Measurements from ENCODE around the gene PFKFB3. TPM values are rescaled to one million over a fixed set of nuclear protein-coding genes. Genes with fewer than 3 reads are reported as not detected.

The PFKFB3 gene
- total and polyA plus RNA-seq, 2 of the 13 experiments (the other 11 are each of a cell fraction or from before 2014, with no cell fraction given): 1.2 to 13.3 TPM

DNA sequence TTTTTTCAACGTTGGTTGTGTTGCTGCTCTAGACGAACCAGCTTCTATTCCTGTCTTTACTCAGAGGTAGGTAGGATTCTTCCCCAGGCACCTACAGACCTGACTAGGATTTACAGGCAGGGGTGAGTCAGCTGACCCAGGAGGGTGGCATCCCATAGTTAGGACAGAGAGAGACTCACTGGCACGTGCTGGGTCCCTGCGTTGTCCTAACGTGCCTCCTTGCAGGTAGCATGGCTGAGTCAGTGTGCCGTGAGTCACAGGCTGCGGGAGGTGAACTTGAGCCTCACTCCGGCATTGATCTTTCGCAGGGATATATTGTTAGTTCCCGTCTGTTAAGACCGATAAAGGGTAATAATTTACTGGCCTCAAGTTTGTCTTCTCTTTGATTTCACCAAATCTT lies 96.5 kb downstream of the PFKFB3 start (continued):
- TF ChIP-seq, protein P1, sequence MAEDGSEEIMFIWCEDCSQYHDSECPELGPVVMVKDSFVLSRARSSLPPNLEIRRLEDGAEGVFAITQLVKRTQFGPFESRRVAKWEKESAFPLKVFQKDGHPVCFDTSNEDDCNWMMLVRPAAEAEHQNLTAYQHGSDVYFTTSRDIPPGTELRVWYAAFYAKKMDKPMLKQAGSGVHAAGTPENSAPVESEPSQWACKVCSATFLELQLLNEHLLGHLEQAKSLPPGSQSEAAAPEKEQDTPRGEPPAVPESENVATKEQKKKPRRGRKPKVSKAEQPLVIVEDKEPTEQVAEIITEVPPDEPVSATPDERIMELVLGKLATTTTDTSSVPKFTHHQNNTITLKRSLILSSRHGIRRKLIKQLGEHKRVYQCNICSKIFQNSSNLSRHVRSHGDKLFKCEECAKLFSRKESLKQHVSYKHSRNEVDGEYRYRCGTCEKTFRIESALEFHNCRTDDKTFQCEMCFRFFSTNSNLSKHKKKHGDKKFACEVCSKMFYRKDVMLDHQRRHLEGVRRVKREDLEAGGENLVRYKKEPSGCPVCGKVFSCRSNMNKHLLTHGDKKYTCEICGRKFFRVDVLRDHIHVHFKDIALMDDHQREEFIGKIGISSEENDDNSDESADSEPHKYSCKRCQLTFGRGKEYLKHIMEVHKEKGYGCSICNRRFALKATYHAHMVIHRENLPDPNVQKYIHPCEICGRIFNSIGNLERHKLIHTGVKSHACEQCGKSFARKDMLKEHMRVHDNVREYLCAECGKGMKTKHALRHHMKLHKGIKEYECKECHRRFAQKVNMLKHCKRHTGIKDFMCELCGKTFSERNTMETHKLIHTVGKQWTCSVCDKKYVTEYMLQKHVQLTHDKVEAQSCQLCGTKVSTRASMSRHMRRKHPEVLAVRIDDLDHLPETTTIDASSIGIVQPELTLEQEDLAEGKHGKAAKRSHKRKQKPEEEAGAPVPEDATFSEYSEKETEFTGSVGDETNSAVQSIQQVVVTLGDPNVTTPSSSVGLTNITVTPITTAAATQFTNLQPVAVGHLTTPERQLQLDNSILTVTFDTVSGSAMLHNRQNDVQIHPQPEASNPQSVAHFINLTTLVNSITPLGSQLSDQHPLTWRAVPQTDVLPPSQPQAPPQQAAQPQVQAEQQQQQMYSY (CRISPR knock-in tag; IDR thresholded peaks at IDR 0.05): no peak
- TF ChIP-seq ZNF350 (CRISPR knock-in tag; IDR thresholded peaks at IDR 0.05; ENCODE audit: borderline replicate concordance, low read depth) (no peak), ZNF501 (CRISPR knock-in tag; IDR thresholded peaks at IDR 0.05) (no peak), EEA1 (CRISPR knock-in tag; IDR thresholded peaks at IDR 0.05; ENCODE audit: borderline replicate concordance) (no peak), SIN3B (IDR thresholded peaks at IDR 0.05; ENCODE audit: low read length) (no peak), SNAI1 (CRISPR knock-in tag; IDR thresholded peaks at IDR 0.05; ENCODE audit: borderline replicate concordance) (no peak), ETV5 (CRISPR knock-in tag; IDR thresholded peaks at IDR 0.05; ENCODE audit: borderline replicate concordance) (peak; percentile 45; the same call in 1 of the 2 replicates), HHEX (CRISPR knock-in tag; IDR thresholded peaks at IDR 0.05) (no peak), FOXM1 (CRISPR knock-in tag; IDR thresholded peaks at IDR 0.05) (no peak), DNMT1 (CRISPR knock-in tag; IDR thresholded peaks at IDR 0.05) (no peak), CBX1 (IDR thresholded peaks at IDR 0.05; ENCODE audit: low read depth) (no peak), RBAK (CRISPR knock-in tag; IDR thresholded peaks at IDR 0.05) (no peak), ZFP62 (CRISPR knock-in tag; IDR thresholded peaks at IDR 0.05) (no peak), JUN (CRISPR knock-in tag; IDR thresholded peaks at IDR 0.05) (peak; percentile 67; the same call in 1 of the 2 replicates), EP300 (IDR thresholded peaks at IDR 0.05; ENCODE audit: low read depth in 2 of 2, low read length in 2 of 2) (peak in 1 of 2 experiments; percentile 55; a peak in 1 of 4 replicates), EP300 (CRISPR knock-in tag; IDR thresholded peaks at IDR 0.05; ENCODE audit: borderline replicate concordance) (no peak), ZFP36L2 (CRISPR knock-in tag; IDR thresholded peaks at IDR 0.05) (no peak), FOXK2 (IDR thresholded peaks at IDR 0.05) (no peak), ZNF652 (CRISPR knock-in tag; IDR thresholded peaks at IDR 0.05; ENCODE audit: borderline replicate concordance, low read depth) (no peak), ZNF121 (CRISPR knock-in tag; IDR thresholded peaks at IDR 0.05) (no peak), DPF2 (CRISPR knock-in tag; IDR thresholded peaks at IDR 0.05; ENCODE audit: borderline replicate concordance, low read depth) (no peak), NFKBIZ (CRISPR knock-in tag; IDR thresholded peaks at IDR 0.05) (no peak), ZSCAN22 (CRISPR knock-in tag; IDR thresholded peaks at IDR 0.05) (no peak), PCBP1 (IDR thresholded peaks at IDR 0.05; ENCODE audit: borderline replicate concordance, low read depth, low read length) (no peak), ATF7-NPFF (CRISPR knock-in tag; IDR thresholded peaks at IDR 0.05; ENCODE audit: low read depth) (no peak)
- TF ChIP-seq, protein P2, sequence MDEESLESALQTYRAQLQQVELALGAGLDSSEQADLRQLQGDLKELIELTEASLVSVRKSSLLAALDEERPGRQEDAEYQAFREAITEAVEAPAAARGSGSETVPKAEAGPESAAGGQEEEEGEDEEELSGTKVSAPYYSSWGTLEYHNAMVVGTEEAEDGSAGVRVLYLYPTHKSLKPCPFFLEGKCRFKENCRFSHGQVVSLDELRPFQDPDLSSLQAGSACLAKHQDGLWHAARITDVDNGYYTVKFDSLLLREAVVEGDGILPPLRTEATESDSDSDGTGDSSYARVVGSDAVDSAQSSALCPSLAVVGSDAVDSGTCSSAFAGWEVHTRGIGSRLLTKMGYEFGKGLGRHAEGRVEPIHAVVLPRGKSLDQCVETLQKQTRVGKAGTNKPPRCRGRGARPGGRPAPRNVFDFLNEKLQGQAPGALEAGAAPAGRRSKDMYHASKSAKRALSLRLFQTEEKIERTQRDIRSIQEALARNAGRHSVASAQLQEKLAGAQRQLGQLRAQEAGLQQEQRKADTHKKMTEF (CRISPR knock-in tag; IDR thresholded peaks at IDR 0.05): no peak
- TF ChIP-seq, protein P3, sequence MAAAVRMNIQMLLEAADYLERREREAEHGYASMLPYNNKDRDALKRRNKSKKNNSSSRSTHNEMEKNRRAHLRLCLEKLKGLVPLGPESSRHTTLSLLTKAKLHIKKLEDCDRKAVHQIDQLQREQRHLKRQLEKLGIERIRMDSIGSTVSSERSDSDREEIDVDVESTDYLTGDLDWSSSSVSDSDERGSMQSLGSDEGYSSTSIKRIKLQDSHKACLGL (CRISPR knock-in tag; IDR thresholded peaks at IDR 0.05): no peak
- TF ChIP-seq, protein P4, sequence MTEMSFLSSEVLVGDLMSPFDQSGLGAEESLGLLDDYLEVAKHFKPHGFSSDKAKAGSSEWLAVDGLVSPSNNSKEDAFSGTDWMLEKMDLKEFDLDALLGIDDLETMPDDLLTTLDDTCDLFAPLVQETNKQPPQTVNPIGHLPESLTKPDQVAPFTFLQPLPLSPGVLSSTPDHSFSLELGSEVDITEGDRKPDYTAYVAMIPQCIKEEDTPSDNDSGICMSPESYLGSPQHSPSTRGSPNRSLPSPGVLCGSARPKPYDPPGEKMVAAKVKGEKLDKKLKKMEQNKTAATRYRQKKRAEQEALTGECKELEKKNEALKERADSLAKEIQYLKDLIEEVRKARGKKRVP (CRISPR knock-in tag; IDR thresholded peaks at IDR 0.05): no peak
